ENCODE measurements around the gene MSH3.
"Not testable (repeated sequence)": the region's sequence is repeated elsewhere in the genome, so short reads cannot be mapped to it uniquely, and the experiment has no call there.

MSH3 gene

DNA sequence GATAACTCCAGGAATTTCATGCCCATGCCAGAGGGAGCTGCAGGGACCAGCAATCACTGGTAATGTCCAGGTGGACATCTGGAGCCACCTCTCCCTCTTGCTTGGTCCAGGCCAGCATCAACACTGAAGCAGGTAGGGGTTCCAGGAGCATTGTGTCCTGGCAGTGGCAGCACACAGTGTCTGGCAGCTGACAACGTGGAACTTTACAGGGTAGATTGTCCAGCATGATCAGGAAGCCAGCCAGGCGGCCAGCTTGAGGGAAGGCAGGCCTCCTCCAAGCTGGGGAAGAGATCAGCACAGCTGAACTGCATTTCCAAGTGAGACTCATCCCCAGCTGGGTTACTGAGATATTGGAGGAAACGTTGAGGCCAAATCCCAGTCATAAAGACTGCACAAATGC is 223.1 kb downstream of the MSH3 start:
- H3K79me2 ChIP-seq (ENCODE audit: insufficient read depth, low read length) = no peaks in the 10 kb centered on the region
- TF ChIP-seq EZH2phosphoT487 (IDR thresholded peaks at IDR 0.05; ENCODE audit: borderline replicate concordance) = no peak
- TF ChIP-seq, protein P1, sequence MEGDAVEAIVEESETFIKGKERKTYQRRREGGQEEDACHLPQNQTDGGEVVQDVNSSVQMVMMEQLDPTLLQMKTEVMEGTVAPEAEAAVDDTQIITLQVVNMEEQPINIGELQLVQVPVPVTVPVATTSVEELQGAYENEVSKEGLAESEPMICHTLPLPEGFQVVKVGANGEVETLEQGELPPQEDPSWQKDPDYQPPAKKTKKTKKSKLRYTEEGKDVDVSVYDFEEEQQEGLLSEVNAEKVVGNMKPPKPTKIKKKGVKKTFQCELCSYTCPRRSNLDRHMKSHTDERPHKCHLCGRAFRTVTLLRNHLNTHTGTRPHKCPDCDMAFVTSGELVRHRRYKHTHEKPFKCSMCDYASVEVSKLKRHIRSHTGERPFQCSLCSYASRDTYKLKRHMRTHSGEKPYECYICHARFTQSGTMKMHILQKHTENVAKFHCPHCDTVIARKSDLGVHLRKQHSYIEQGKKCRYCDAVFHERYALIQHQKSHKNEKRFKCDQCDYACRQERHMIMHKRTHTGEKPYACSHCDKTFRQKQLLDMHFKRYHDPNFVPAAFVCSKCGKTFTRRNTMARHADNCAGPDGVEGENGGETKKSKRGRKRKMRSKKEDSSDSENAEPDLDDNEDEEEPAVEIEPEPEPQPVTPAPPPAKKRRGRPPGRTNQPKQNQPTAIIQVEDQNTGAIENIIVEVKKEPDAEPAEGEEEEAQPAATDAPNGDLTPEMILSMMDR (conservative IDR thresholded peaks at IDR 0.05; ENCODE audit: low read length) = no peak
- H2AFZ ChIP-seq (ENCODE audit: low read length) = no peak overlapping the region
- no peaks in the 10 kb centered on the region for H4K20me1 ChIP-seq (ENCODE audit: insufficient read depth, low read length, poor library complexity, severe bottlenecking)
- peaks cover 57% of the 10 kb centered on the region; the same call in 1 of the 2 replicates for H3K36me3 ChIP-seq (ENCODE audit: insufficient read depth, low read length)
- H3K27me3 ChIP-seq (ENCODE audit: insufficient read depth, low read length, poor library complexity, severe bottlenecking) = no peaks in the 10 kb centered on the region
- no peaks in the 10 kb centered on the region for H3K4me1 ChIP-seq (ENCODE audit: insufficient read depth, low read length, poor library complexity, severe bottlenecking)
- H3K9ac ChIP-seq (ENCODE audit: low read depth, low read length, poor library complexity, severe bottlenecking) = no peak overlapping the region
- H3F3A ChIP-seq (ENCODE audit: low read depth) = no peaks in the 10 kb centered on the region
- H3K9me2 ChIP-seq (replicated peaks; ENCODE audit: low read depth, low read length) = no peaks in the 10 kb centered on the region
- no peak overlapping the region for H3K4me3 ChIP-seq (ENCODE audit: low read length, poor library complexity, severe bottlenecking)
- H3K9me3 ChIP-seq (ENCODE audit: insufficient read depth, low read depth, low read length) = no peaks in the 10 kb centered on the region
- H3K4me2 ChIP-seq (ENCODE audit: low read depth, low read length, poor library complexity, severe bottlenecking) = no peak overlapping the region

DNA sequence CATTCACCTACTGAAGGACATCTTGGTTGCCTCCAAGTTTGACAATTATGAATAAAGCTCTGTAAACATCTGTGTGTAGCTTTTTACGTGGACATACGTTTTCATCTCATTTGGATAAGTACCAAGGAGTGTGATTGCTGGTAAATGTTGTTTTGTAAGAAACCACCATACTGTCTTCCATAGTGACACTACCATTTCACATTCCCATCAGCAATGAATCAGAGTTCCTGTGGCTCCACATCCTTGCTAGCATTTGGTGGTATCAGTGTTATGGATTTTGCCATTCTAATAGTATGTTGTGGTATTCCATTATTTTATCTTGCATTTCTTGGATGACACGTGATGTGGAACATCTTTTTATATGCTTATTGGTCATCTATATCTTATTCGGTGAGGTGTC is 227.3 kb downstream of the MSH3 start:
- H3K36me3 ChIP-seq (ENCODE audit: insufficient read depth, low read length) = peaks cover 20% of the 10 kb centered on the region; the same call in 1 of the 2 replicates
- H3K4me3 ChIP-seq (ENCODE audit: low read length, poor library complexity, severe bottlenecking) = no peak overlapping the region
- no peaks in the 10 kb centered on the region for H3K79me2 ChIP-seq (ENCODE audit: insufficient read depth, low read length)
- H3K9me2 ChIP-seq (replicated peaks; ENCODE audit: low read depth, low read length) = no peaks in the 10 kb centered on the region
- no peak overlapping the region for H2AFZ ChIP-seq (ENCODE audit: low read length)
- H4K20me1 ChIP-seq (ENCODE audit: insufficient read depth, low read length, poor library complexity, severe bottlenecking) = no peaks in the 10 kb centered on the region
- peaks cover 20% of the 10 kb centered on the region for H3K4me1 ChIP-seq (ENCODE audit: insufficient read depth, low read length, poor library complexity, severe bottlenecking)
- H3K4me2 ChIP-seq (ENCODE audit: low read depth, low read length, poor library complexity, severe bottlenecking) = no peak overlapping the region
- no peak for TF ChIP-seq EZH2phosphoT487 (IDR thresholded peaks at IDR 0.05; ENCODE audit: borderline replicate concordance)
- TF ChIP-seq, protein P1 (conservative IDR thresholded peaks at IDR 0.05; ENCODE audit: low read length) = no peak
- H3K9me3 ChIP-seq (ENCODE audit: insufficient read depth, low read depth, low read length) = no peaks in the 10 kb centered on the region
- no peak overlapping the region for H3K9ac ChIP-seq (ENCODE audit: low read depth, low read length, poor library complexity, severe bottlenecking)
- H3K27me3 ChIP-seq (ENCODE audit: insufficient read depth, low read length, poor library complexity, severe bottlenecking) = no peaks in the 10 kb centered on the region
- H3F3A ChIP-seq (ENCODE audit: low read depth) = no peaks in the 10 kb centered on the region

DNA sequence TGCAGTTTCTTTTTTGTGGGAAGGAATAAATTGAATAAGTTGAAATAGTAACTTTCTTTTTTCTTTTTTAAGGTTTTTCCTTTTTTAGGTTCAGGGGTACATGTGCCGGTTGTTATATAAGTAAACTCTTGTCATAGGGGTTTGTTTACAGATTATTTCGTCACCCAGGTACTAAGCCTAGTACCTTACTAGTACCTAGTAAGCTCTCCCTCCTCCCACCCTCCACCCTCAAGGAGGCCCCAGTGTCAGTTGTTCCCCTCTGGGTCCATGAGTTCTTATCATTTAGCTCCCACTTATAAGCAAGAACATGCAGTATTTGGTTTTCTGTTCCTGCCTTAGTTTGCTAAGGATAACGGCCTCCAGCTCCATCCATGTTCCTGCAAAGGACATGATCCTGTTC is 228.9 kb downstream of the MSH3 start:
- not testable (repeated sequence) for H3K9ac ChIP-seq (ENCODE audit: low read depth, low read length, poor library complexity, severe bottlenecking); H3K4me2 ChIP-seq (ENCODE audit: low read depth, low read length, poor library complexity, severe bottlenecking)
- peaks cover 20% of the 10 kb centered on the region for H3K4me1 ChIP-seq (ENCODE audit: insufficient read depth, low read length, poor library complexity, severe bottlenecking)

DNA sequence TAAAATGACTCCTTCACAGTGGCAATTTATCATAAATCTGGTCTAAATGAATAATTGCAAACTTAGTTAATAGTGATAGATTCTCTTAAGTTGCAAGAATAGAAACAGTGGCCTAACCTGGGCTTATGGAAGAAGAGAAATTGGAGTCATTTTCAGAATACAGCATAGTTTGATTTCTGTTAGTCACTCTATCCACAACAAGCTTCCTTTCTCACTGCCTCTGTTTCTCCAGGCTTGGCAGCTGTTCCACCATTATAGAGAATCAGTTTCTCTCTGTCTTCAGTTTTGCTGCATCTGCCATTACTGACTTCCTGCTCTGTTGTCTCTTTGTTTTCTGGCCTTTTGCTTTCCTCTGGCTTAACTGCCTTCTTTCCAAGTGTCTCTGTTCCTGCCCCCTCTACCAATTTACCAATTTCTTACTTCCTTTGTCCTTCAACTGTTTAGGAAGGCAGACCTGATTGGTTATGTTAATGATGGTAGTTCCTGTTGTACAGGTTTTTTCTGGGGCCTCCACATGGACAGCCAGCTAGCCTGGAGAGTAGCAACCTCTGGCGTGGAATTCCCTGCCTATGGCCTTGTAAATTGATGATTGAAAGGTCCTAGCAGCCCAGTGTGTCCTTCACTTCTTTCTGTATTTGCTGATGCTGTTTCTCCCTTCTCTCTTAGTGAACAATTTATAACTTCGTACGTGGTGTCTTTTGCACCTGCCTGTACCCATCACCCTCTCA is 229.8 kb downstream of the MSH3 start:
- no peaks in the 10 kb centered on the region for H3K9me3 ChIP-seq (ENCODE audit: insufficient read depth, low read depth, low read length)
- TF ChIP-seq, protein P1 (conservative IDR thresholded peaks at IDR 0.05; ENCODE audit: low read length) = no peak
- no peak for TF ChIP-seq EZH2phosphoT487 (IDR thresholded peaks at IDR 0.05; ENCODE audit: borderline replicate concordance)
- H3K27me3 ChIP-seq (ENCODE audit: insufficient read depth, low read length, poor library complexity, severe bottlenecking) = no peaks in the 10 kb centered on the region
- H2AFZ ChIP-seq (ENCODE audit: low read length) = no peak overlapping the region
- H3K36me3 ChIP-seq (ENCODE audit: insufficient read depth, low read length) = peaks cover under 1% of the 10 kb centered on the region; the same call in 1 of the 2 replicates
- H3F3A ChIP-seq (ENCODE audit: low read depth) = no peaks in the 10 kb centered on the region
- H3K4me2 ChIP-seq (ENCODE audit: low read depth, low read length, poor library complexity, severe bottlenecking) = no peak overlapping the region
- no peaks in the 10 kb centered on the region for H4K20me1 ChIP-seq (ENCODE audit: insufficient read depth, low read length, poor library complexity, severe bottlenecking)
- H3K79me2 ChIP-seq (ENCODE audit: insufficient read depth, low read length) = no peaks in the 10 kb centered on the region
- no peaks in the 10 kb centered on the region for H3K9me2 ChIP-seq (replicated peaks; ENCODE audit: low read depth, low read length)
- H3K9ac ChIP-seq (ENCODE audit: low read depth, low read length, poor library complexity, severe bottlenecking) = no peak overlapping the region
- H3K4me3 ChIP-seq (ENCODE audit: low read length, poor library complexity, severe bottlenecking) = no peak overlapping the region
- peaks cover 20% of the 10 kb centered on the region for H3K4me1 ChIP-seq (ENCODE audit: insufficient read depth, low read length, poor library complexity, severe bottlenecking)

More for the DNA sequence above, 228.9 kb downstream of the MSH3 start:
- H3K9me3 ChIP-seq (ENCODE audit: insufficient read depth, low read depth, low read length); H3K27me3 ChIP-seq (ENCODE audit: insufficient read depth, low read length, poor library complexity, severe bottlenecking); H3K9me2 ChIP-seq (replicated peaks; ENCODE audit: low read depth, low read length); H4K20me1 ChIP-seq (ENCODE audit: insufficient read depth, low read length, poor library complexity, severe bottlenecking); H3K4me3 ChIP-seq (ENCODE audit: low read length, poor library complexity, severe bottlenecking); H3K36me3 ChIP-seq (ENCODE audit: insufficient read depth, low read length); H2AFZ ChIP-seq (ENCODE audit: low read length); H3F3A ChIP-seq (ENCODE audit: low read depth); H3K79me2 ChIP-seq (ENCODE audit: insufficient read depth, low read length): not testable (repeated sequence)

Data from Loucy (cell line).